ENCODE results near the gene PLXNA4. TPM values are rescaled to one million over a fixed set of nuclear protein-coding genes. Genes with fewer than 3 reads are reported as not detected.

PLXNA4 gene
- total RNA-seq, 2 donors from 2014 or later = 2.1 to 8.2 TPM

DNA sequence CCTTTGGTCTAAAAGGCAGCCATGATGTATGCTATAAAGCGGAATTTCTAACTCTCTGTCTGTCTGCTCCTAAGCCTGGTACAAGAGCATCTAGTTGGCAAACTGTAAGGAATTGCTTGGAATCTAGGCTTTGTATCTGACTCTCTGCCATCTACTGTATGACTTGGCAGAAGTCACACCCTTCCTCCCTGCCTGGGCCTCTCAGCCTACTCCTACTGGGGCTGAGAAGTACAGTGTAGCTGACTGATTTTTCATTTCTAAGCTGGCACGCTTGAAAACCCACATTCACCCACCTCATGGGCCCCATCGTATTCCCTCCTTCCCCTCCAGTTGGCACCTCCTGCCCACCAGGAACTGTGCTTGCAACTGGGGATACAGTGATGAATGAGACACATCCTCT is 435.2 kb downstream of the PLXNA4 start:
- TF ChIP-seq, protein P1, sequence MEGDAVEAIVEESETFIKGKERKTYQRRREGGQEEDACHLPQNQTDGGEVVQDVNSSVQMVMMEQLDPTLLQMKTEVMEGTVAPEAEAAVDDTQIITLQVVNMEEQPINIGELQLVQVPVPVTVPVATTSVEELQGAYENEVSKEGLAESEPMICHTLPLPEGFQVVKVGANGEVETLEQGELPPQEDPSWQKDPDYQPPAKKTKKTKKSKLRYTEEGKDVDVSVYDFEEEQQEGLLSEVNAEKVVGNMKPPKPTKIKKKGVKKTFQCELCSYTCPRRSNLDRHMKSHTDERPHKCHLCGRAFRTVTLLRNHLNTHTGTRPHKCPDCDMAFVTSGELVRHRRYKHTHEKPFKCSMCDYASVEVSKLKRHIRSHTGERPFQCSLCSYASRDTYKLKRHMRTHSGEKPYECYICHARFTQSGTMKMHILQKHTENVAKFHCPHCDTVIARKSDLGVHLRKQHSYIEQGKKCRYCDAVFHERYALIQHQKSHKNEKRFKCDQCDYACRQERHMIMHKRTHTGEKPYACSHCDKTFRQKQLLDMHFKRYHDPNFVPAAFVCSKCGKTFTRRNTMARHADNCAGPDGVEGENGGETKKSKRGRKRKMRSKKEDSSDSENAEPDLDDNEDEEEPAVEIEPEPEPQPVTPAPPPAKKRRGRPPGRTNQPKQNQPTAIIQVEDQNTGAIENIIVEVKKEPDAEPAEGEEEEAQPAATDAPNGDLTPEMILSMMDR (IDR thresholded peaks at IDR 0.05) = no peak
- TF ChIP-seq POLR2A (IDR thresholded peaks at IDR 0.05) = no peak
- no peaks in the 10 kb centered on the region for H3K4me1 ChIP-seq
- H3K9me3 ChIP-seq = no peaks in the 10 kb centered on the region
- no peaks in the 10 kb centered on the region for H3K36me3 ChIP-seq (replicated peaks in 1 of 2; ENCODE audit: insufficient read depth in 1 of 2, low read depth in 2 of 2)
- no peaks in the 10 kb centered on the region for H3K27me3 ChIP-seq
- 79 to 88% methylated on average over 3 of the region's 3 CpGs for WGBS, 2 donors
- ATAC-seq (no peak), DNase-seq (no peak)
- intact Hi-C loops (cut with DNase I) = no loop called here
- no peak overlapping the region for H3K4me3 ChIP-seq
- no peak overlapping the region for H3K27ac ChIP-seq

DNA sequence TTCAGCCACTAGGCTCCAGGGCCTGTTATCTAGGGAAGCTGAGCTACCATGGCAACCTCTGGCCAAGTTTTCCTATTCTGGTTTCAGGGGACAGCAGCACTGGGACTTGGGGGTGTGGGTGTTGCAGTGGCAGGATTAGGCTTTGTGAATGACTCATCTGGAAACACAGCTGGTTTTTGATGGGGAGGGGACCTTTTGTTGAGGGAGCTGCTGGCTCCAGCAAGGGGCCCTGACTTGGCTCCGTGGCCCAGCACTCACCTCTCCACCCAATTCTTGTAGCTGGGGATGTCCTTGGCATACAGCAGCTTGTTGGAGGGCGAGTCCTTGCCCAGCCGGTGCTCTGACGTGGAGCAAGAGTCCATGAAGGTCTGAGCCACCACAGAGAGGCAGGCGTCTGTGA is 435.9 kb downstream of the PLXNA4 start:
- DNase-seq = no peak
- TF ChIP-seq, protein P1 (IDR thresholded peaks at IDR 0.05) = no peak
- no peak for TF ChIP-seq POLR2A (IDR thresholded peaks at IDR 0.05)
- no peak for ATAC-seq
- 77 to 86% methylated on average over 4 to 5 of the region's 5 CpGs for WGBS, 2 donors
- H3K4me1 ChIP-seq = no peaks in the 10 kb centered on the region
- H3K27ac ChIP-seq = no peak overlapping the region
- no peaks in the 10 kb centered on the region for H3K27me3 ChIP-seq
- intact Hi-C loops (cut with DNase I) = no loop called here
- no peak overlapping the region for H3K4me3 ChIP-seq
- no peaks in the 10 kb centered on the region for H3K9me3 ChIP-seq
- no peaks in the 10 kb centered on the region for H3K36me3 ChIP-seq (replicated peaks in 1 of 2; ENCODE audit: insufficient read depth in 1 of 2, low read depth in 2 of 2)

DNA sequence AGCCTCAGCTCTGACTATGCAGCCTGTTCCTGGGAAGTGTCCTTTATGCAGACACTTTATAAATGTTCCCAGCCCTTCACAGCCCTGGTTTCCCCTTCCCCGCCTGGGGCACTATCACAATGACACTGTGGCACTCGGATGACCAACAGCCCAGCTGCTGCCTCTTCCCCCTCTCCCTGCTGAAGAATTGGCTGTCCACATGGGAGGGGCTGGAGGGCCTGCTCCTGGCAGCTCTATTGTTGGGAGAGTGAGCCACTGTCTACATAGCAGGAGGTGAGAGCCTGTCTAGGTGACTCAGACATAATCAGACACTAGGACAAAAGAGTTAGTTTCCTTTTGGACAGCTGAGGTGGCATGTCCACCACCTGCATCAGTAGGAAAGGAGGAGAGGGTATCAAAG is 437.5 kb downstream of the PLXNA4 start:
- TF ChIP-seq POLR2A (IDR thresholded peaks at IDR 0.05) = no peak
- TF ChIP-seq, protein P1 (IDR thresholded peaks at IDR 0.05) = no peak
- 72 to 84% methylated on average over 2 of the region's 2 CpGs for WGBS, 2 donors
- no peaks in the 10 kb centered on the region for H3K27me3 ChIP-seq

GRCh38 chr7:132137681-132138080 is 438.6 kb downstream of the PLXNA4 start:
- no peak overlapping the region for H3K4me3 ChIP-seq
- 86 to 89% methylated on average over 5 of the region's 5 CpGs for WGBS, 2 donors
- H3K27ac ChIP-seq = no peak overlapping the region
- no peaks in the 10 kb centered on the region for H3K4me1 ChIP-seq
- DNase-seq = no peak
- no peaks in the 10 kb centered on the region for H3K36me3 ChIP-seq (replicated peaks in 1 of 2; ENCODE audit: insufficient read depth in 1 of 2, low read depth in 2 of 2)
- intact Hi-C loops (cut with DNase I) = no loop called here
- ATAC-seq = no peak
- H3K9me3 ChIP-seq = no peaks in the 10 kb centered on the region
- no peaks in the 10 kb centered on the region for H3K27me3 ChIP-seq
- TF ChIP-seq POLR2A (IDR thresholded peaks at IDR 0.05) = no peak
- TF ChIP-seq, protein P1 (IDR thresholded peaks at IDR 0.05) = no peak

More for the DNA sequence above, 437.5 kb downstream of the PLXNA4 start:
- Histone ChIP-seq H3K36me3 (replicated peaks in 1 of 2; ENCODE audit: insufficient read depth in 1 of 2, low read depth in 2 of 2) (no peaks in the 10 kb centered on the region), H3K27ac (no peak overlapping the region), H3K9me3 (no peaks in the 10 kb centered on the region), H3K4me3 (no peak overlapping the region), H3K4me1 (no peaks in the 10 kb centered on the region)
- intact Hi-C loops (cut with DNase I) = no loop called here
- no peak for DNase-seq
- ATAC-seq = no peak

DNA sequence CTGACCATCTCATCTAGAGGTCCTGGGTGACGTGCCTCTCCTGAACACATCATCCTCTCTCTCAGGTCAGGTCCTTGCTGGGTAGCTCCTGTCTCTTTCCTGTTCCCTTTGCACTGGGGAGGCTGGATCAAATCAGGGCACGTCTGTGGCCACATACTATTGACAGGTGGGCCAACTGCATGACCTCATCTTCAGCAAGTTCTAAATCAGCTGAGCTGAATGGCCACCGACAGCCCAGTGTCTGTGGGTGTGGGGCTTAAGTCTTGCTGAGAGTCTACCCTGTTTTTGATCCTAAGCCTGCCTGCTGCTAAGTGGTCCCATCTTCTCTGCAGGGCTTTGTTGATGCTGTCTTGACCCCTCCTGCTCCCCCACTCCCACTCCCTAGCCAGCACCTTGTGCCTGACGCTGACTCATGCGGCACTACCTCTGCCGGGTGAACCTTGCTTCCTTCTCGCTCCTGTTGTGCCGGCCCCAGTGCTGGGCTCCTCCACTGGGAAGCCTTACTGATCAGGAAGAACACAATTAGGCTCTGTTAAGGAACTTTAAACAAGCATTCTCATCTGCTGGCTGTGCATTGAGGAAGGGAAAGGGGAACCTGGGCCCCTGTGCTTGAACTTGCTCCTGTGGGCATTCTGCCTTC is 440.4 kb downstream of the PLXNA4 start:
- no peak for TF ChIP-seq POLR2A (IDR thresholded peaks at IDR 0.05)
- TF ChIP-seq, protein P1 (IDR thresholded peaks at IDR 0.05) = no peak
- Histone ChIP-seq H3K27me3 (no peaks in the 10 kb centered on the region), H3K9me3 (no peaks in the 10 kb centered on the region), H3K4me1 (no peaks in the 10 kb centered on the region), H3K36me3 (replicated peaks in 1 of 2; ENCODE audit: insufficient read depth in 1 of 2, low read depth in 2 of 2) (no peaks in the 10 kb centered on the region), H3K27ac (no peak overlapping the region), H3K4me3 (no peak overlapping the region)
- DNase-seq (no peak), ATAC-seq (no peak)
- intact Hi-C loops (cut with DNase I) = no loop called here
- WGBS, 2 donors = 86 to 91% methylated on average over 7 to 8 of the region's 8 CpGs

All from body of pancreas (tissue), 4 donors.